Measurements from ENCODE around the gene PLBD1. TPM values are rescaled to one million over a fixed set of nuclear protein-coding genes. Genes with fewer than 3 reads are reported as not detected.
A peak's percentile ranks its signal among the peaks of the same experiment; 100 is the strongest.

The PLBD1 gene
- total RNA-seq, 2 donors from 2014 or later, result 4.6 to 14.5 TPM

DNA sequence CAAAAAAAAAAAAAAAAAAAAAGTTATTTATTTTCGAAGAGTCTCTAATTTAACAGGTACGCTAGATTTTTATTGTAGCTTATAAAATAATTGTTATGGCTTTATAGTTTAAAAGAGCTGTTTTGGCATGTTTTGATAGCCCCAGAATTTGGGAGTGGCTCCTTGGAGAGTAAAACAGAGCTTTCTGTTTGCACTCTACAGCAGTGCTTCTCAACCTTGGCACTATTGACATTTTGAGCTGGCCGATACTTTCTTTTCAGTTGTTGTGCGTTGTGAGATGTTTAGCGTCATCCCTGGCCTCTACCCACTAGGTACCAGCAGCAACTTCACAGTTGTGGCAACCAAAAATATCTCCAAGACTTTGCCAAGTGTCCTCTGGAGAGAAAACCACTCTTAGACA, 30.6 kb downstream of the PLBD1 start:
- no peak overlapping the region for H3K27ac ChIP-seq
- peaks cover 0 to 3% of the 10 kb centered on the region in 2 donors for H3K36me3 ChIP-seq (replicated peaks in 1 of 2; ENCODE audit: insufficient read depth in 1 of 2, low read depth in 2 of 2)
- H3K9me3 ChIP-seq, result no peaks in the 10 kb centered on the region
- DNase-seq (no peak), ATAC-seq (no peak)
- no peak overlapping the region for H3K4me3 ChIP-seq
- intact Hi-C loops (cut with DNase I), result no loop called here
- no peaks in the 10 kb centered on the region for H3K4me1 ChIP-seq
- TF ChIP-seq POLR2A (IDR thresholded peaks at IDR 0.05), result no peak
- TF ChIP-seq, protein P1, sequence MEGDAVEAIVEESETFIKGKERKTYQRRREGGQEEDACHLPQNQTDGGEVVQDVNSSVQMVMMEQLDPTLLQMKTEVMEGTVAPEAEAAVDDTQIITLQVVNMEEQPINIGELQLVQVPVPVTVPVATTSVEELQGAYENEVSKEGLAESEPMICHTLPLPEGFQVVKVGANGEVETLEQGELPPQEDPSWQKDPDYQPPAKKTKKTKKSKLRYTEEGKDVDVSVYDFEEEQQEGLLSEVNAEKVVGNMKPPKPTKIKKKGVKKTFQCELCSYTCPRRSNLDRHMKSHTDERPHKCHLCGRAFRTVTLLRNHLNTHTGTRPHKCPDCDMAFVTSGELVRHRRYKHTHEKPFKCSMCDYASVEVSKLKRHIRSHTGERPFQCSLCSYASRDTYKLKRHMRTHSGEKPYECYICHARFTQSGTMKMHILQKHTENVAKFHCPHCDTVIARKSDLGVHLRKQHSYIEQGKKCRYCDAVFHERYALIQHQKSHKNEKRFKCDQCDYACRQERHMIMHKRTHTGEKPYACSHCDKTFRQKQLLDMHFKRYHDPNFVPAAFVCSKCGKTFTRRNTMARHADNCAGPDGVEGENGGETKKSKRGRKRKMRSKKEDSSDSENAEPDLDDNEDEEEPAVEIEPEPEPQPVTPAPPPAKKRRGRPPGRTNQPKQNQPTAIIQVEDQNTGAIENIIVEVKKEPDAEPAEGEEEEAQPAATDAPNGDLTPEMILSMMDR (IDR thresholded peaks at IDR 0.05), result no peak
- WGBS, 2 donors, result 91 to 97% methylated on average over 5 of the region's 5 CpGs
- H3K27me3 ChIP-seq, result no peaks in the 10 kb centered on the region

DNA sequence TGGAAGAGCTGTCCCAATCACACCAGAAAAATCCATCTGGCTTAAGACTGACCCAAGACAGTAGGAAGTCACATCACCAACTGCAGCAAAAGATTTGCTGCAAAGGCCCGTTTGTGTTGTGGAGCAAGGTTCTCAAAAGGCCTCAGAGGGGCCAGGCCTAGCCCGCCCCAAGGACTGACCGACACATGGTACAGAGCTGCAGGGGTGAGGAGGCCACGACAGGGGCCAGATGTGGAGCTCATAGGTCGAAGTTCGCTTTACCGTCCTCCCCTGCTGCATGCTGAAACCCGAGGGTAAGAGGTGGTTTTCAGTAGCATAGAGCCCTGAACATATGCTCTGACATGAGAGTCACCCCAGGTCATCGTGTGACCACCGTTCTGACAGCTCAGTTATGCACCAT, 35.5 kb downstream of the PLBD1 start:
- Histone ChIP-seq H3K36me3 (replicated peaks in 1 of 2; ENCODE audit: insufficient read depth in 1 of 2, low read depth in 2 of 2) (peaks cover 0 to 3% of the 10 kb centered on the region in 2 donors), H3K4me1 (no peaks in the 10 kb centered on the region), H3K27me3 (no peaks in the 10 kb centered on the region), H3K4me3 (no peak overlapping the region), H3K27ac (no peak overlapping the region), H3K9me3 (no peaks in the 10 kb centered on the region)
- intact Hi-C loops (cut with DNase I), result no loop called here
- TF ChIP-seq, protein P1 (IDR thresholded peaks at IDR 0.05), result no peak
- no peak for TF ChIP-seq POLR2A (IDR thresholded peaks at IDR 0.05)
- DNase-seq (no peak), ATAC-seq (no peak)
- 87 to 92% methylated on average over 5 to 10 of the region's 10 CpGs for WGBS, 2 donors

DNA sequence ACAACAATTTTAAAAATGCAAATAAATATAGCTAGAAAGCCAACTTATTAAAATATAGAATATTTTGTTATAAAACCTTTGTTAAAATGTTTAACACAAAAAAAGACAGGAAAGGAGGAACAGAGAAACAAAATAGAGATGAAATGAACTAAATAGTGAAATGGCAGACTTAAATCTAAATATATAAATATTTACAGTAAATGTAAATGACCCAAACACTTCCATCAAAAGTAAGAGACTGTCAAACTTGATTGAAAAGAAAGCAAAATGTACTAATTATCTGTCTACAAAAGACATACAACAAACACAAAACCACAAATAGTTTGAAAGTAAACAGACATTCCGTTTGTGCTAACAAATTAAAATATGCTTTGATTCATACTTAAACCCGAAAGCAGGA, 41.7 kb downstream of the PLBD1 start:
- H3K4me1 ChIP-seq, result no peaks in the 10 kb centered on the region
- no peaks in the 10 kb centered on the region for H3K27me3 ChIP-seq
- peaks cover 0 to 3% (median 0%) of the 10 kb centered on the region in 3 donors for H3K9me3 ChIP-seq
- WGBS, 2 donors, result 92 to 94% methylated on average over 2 of the region's 2 CpGs
- no peak for TF ChIP-seq POLR2A (IDR thresholded peaks at IDR 0.05)
- TF ChIP-seq, protein P1 (IDR thresholded peaks at IDR 0.05), result no peak
- no peak overlapping the region for H3K4me3 ChIP-seq
- no peak overlapping the region for H3K27ac ChIP-seq
- DNase-seq (no peak), ATAC-seq (no peak)
- no peaks in the 10 kb centered on the region for H3K36me3 ChIP-seq (replicated peaks in 1 of 2; ENCODE audit: insufficient read depth in 1 of 2, low read depth in 2 of 2)
- intact Hi-C loops (cut with DNase I), result no loop called here

DNA sequence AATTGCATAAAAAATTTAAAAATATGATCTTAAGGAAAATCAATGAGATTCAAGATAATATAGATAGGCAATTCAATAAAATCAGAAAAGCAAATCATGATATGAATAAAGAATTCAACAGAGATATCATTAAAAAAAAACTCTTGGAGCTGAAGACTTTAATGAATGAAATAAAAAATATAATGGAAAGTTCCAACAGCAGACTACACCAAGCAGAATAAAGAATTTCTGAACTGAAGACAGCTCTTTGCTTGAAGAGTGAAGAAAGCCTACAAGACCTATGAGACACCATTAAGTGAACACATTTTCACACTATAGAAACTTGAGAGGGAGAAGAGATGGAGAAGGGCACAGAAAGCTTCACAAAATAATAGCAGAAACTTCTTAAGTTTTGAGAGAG, 45.9 kb downstream of the PLBD1 start:
- DNase-seq (no peak), ATAC-seq (no peak)
- H3K36me3 ChIP-seq (replicated peaks in 1 of 2; ENCODE audit: insufficient read depth in 1 of 2, low read depth in 2 of 2), result no peaks in the 10 kb centered on the region
- H3K27ac ChIP-seq, result no peak overlapping the region
- H3K9me3 ChIP-seq, result peaks cover 0 to 3% (median 0%) of the 10 kb centered on the region in 3 donors
- intact Hi-C loops (cut with DNase I), result no loop called here
- no peaks in the 10 kb centered on the region for H3K4me1 ChIP-seq
- TF ChIP-seq, protein P1 (IDR thresholded peaks at IDR 0.05), result no peak
- no peak for TF ChIP-seq POLR2A (IDR thresholded peaks at IDR 0.05)
- no peak overlapping the region for H3K4me3 ChIP-seq
- no peaks in the 10 kb centered on the region for H3K27me3 ChIP-seq

DNA sequence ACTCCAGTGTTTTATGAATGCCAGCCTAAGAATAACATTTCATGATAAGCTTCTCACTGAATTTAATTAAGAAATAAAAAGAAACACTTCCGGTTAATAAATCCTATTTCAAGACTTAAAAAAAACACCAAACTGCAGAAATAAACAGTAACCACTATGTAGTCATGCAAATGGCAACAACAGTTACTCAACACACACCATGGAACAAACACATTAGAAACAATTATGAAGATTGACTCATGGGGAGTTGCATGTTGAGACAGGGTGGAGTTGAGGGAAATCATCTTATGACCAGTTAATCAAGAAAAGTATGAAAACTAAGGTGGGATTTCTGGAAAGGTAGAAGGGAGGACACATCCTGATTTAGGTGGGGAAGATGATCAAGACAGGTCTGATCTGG, 52.7 kb downstream of the PLBD1 start:
- 70 to 76% methylated on average over 1 of the region's 1 CpG for WGBS, 2 donors
- Histone ChIP-seq H3K9me3 (no peaks in the 10 kb centered on the region), H3K36me3 (replicated peaks in 1 of 2; ENCODE audit: insufficient read depth in 1 of 2, low read depth in 2 of 2) (no peaks in the 10 kb centered on the region), H3K4me3 (no peak overlapping the region), H3K27me3 (no peaks in the 10 kb centered on the region), H3K4me1 (peaks cover 14% of the 10 kb centered on the region), H3K27ac (peak overlapping the region in 2 of 4 donors; percentile 2 to 53)
- intact Hi-C loops (cut with DNase I), result loop anchor here (5.0 kb wide), 1 partner anchor 112 kb away; no protein-coding TSS in a partner anchor
- TF ChIP-seq POLR2A (IDR thresholded peaks at IDR 0.05), result no peak
- TF ChIP-seq, protein P1 (IDR thresholded peaks at IDR 0.05), result no peak
- no peak for ATAC-seq
- DNase-seq, result no peak

All from body of pancreas (tissue), 4 donors.